Epithelial cell of esophagus (primary cell): ENCODE results near the gene CHN2.
A peak's percentile ranks its signal among the peaks of the same experiment; 100 is the strongest.

Experiments
- DNase-seq: peaks from one replicate; pipeline ENCODE4 v3.0.0; 2010; ENCODE audit warnings: low read depth
- H3K4me3 ChIP-seq: 2 replicates; pipeline ENCODE4 v1.5.1; 2011; ENCODE audit warnings: mild to moderate bottlenecking, low read length, control low read depth
- CTCF ChIP-seq: IDR thresholded peaks from 2 replicates; pipeline ENCODE4 v1.5.1; 2011; ENCODE audit warnings: low read depth, mild to moderate bottlenecking, low read length, control low read depth, inconsistent platforms; ENCODE audit not compliant: insufficient read depth; ENCODE audit errors: missing control alignments

The CHN2 gene

GRCh38 chr7:29331163-29331562 lies 136.6 kb downstream of the CHN2 start:
- DNase-seq: no peak
- H3K4me3 ChIP-seq: no peak overlapping the region
- no peak for TF ChIP-seq CTCF

- TF ChIP-seq CTCF: no peak
- no peak for DNase-seq
- no peak overlapping the region for H3K4me3 ChIP-seq
Observed at GRCh38 chr7:29332042-29332811, 137.7 kb downstream of the CHN2 start.

GRCh38 chr7:29332875-29333855 lies 138.6 kb downstream of the CHN2 start:
- DNase-seq: no peak
- no peak for TF ChIP-seq CTCF
- H3K4me3 ChIP-seq: no peak overlapping the region

GRCh38 chr7:29335188-29336083 lies 140.9 kb downstream of the CHN2 start:
- no peak for DNase-seq
- H3K4me3 ChIP-seq: no peak overlapping the region
- TF ChIP-seq CTCF: no peak

- no peak for TF ChIP-seq CTCF
- no peak overlapping the region for H3K4me3 ChIP-seq
- no peak for DNase-seq
Observed at GRCh38 chr7:29337546-29338116, 143.1 kb downstream of the CHN2 start.

GRCh38 chr7:29340696-29341095 lies 146.1 kb downstream of the CHN2 start:
- no peak for TF ChIP-seq CTCF
- peak; percentile 26 for DNase-seq
- H3K4me3 ChIP-seq: no peak overlapping the region
